D341Med (cell line): ENCODE data around the gene CKLF.
"Not testable (repeated sequence)": the region's sequence is repeated elsewhere in the genome, so short reads cannot be mapped to it uniquely, and the experiment has no call there.

Source experiments
- DNase-seq: peaks from one replicate; pipeline ENCODE4 v3.0.0; 2012; ENCODE audit warnings: low spot score

Gene CKLF

GRCh38 chr16:66552286-66553177 lies at the start of gene CKLF:
Gene CKLF (plus strand): TSS chr16:66552576. CDS start chr16:66552716, 140 bp downstream.
- peak; percentile 97 for DNase-seq

- DNase-seq, result no peak
Measured at GRCh38 chr16:66503030-66503429, 49.3 kb upstream of the CKLF start.

- no peak for DNase-seq
Measured at GRCh38 chr16:66503612-66504011, 48.8 kb upstream of the CKLF start.

- DNase-seq, result no peak
Measured at GRCh38 chr16:66507731-66508239, 44.6 kb upstream of the CKLF start.

- no peak for DNase-seq
Measured at GRCh38 chr16:66508248-66508913, 44.0 kb upstream of the CKLF start.

GRCh38 chr16:66508914-66509496 lies 43.4 kb upstream of the CKLF start:
- DNase-seq, result no peak

- DNase-seq, result no peak
Measured at GRCh38 chr16:66509576-66509975, 42.8 kb upstream of the CKLF start.

GRCh38 chr16:66510298-66510697 lies 42.1 kb upstream of the CKLF start:
- no peak for DNase-seq

GRCh38 chr16:66510711-66511601 lies 41.4 kb upstream of the CKLF start:
- DNase-seq, result no peak

GRCh38 chr16:66511602-66512271 lies 40.6 kb upstream of the CKLF start:
- no peak for DNase-seq

- no peak for DNase-seq
Measured at GRCh38 chr16:66512272-66513110, 39.9 kb upstream of the CKLF start.

GRCh38 chr16:66513111-66513723 lies 39.2 kb upstream of the CKLF start:
- DNase-seq, result no peak

GRCh38 chr16:66514391-66514790 lies 38.0 kb upstream of the CKLF start:
- DNase-seq, result not testable (repeated sequence)

- DNase-seq, result not testable (repeated sequence)
Measured at GRCh38 chr16:66514980-66515595, 37.3 kb upstream of the CKLF start.

GRCh38 chr16:66515596-66516508 lies 36.5 kb upstream of the CKLF start:
- DNase-seq, result no peak

GRCh38 chr16:66516509-66516807 lies 35.9 kb upstream of the CKLF start:
- DNase-seq, result no peak

GRCh38 chr16:66516808-66517585 lies 35.4 kb upstream of the CKLF start:
- no peak for DNase-seq
